LHCN-M2 (cell line): ENCODE results near the gene POT1. TPM values are rescaled to one million over a fixed set of nuclear protein-coding genes. Genes with fewer than 3 reads are reported as not detected.

Experiments used
- DNase-seq: peaks from one replicate; pipeline ENCODE4 v3.0.0-alpha.2; 2012; ENCODE audit warnings: low read depth
- total RNA-seq: library from RNA; depleted of rRNA; stranded (reverse); fragments of >200 nt; gene quantifications from 2 replicates; pipeline ENCODE4 v1.2.3, GENCODE V29; 2014

The POT1 gene
- total RNA-seq, 1 experiment from 2014 or later = 28.9 TPM

- DNase-seq = no peak
These were observed 118.3 kb downstream of the POT1 start for GRCh38 chr7:124811341-124811740.

GRCh38 chr7:124810605-124811004, 119.0 kb downstream of the POT1 start:
- no peak for DNase-seq

- DNase-seq = no peak
These were observed 121.4 kb downstream of the POT1 start for GRCh38 chr7:124808206-124808605.

GRCh38 chr7:124801330-124801895, 128.2 kb downstream of the POT1 start:
- no peak for DNase-seq

GRCh38 chr7:124800386-124800785, 129.2 kb downstream of the POT1 start:
- no peak for DNase-seq

- no peak for DNase-seq
These were observed 130.2 kb downstream of the POT1 start for GRCh38 chr7:124799448-124799847.

- no peak for DNase-seq
These were observed 132.9 kb downstream of the POT1 start for GRCh38 chr7:124796771-124797170.

GRCh38 chr7:124792696-124793095, 136.9 kb downstream of the POT1 start:
- no peak for DNase-seq

- DNase-seq = no peak
These were observed 137.6 kb downstream of the POT1 start for GRCh38 chr7:124792002-124792401.

- no peak for DNase-seq
These were observed 138.2 kb downstream of the POT1 start for GRCh38 chr7:124791426-124791825.

GRCh38 chr7:124790645-124791044, 139.0 kb downstream of the POT1 start:
- DNase-seq = no peak

GRCh38 chr7:124785994-124786393, 143.6 kb downstream of the POT1 start:
- DNase-seq = no peak

- peak; percentile 47 for DNase-seq
These were observed 144.5 kb downstream of the POT1 start for GRCh38 chr7:124784879-124785818.

GRCh38 chr7:124783271-124783670, 146.4 kb downstream of the POT1 start:
- no peak for DNase-seq

- no peak for DNase-seq
These were observed 147.5 kb downstream of the POT1 start for GRCh38 chr7:124781907-124782734.

- no peak for DNase-seq
These were observed 148.2 kb downstream of the POT1 start for GRCh38 chr7:124781418-124781817.

GRCh38 chr7:124780608-124781007, 149.0 kb downstream of the POT1 start:
- DNase-seq = no peak

GRCh38 chr7:124780056-124780455, 149.6 kb downstream of the POT1 start:
- DNase-seq = no peak

- no peak for DNase-seq
These were observed 150.0 kb downstream of the POT1 start for GRCh38 chr7:124779620-124780019.

- no peak for DNase-seq
These were observed 150.4 kb downstream of the POT1 start for GRCh38 chr7:124779194-124779593.

- peak; percentile 2 for DNase-seq
These were observed 152.4 kb downstream of the POT1 start for GRCh38 chr7:124777268-124777667.

- no peak for DNase-seq
These were observed 153.5 kb downstream of the POT1 start for GRCh38 chr7:124776153-124776552.
